ENCODE results near the gene USP10. TPM values are rescaled to one million over a fixed set of nuclear protein-coding genes. Genes with fewer than 3 reads are reported as not detected.

Gene USP10
- total RNA-seq, 2 experiments from 2014 or later = 99.3 to 106 TPM

GRCh38 chr16:84785843-84786581 is 86.2 kb downstream of the USP10 start:
- no peak overlapping the region for H3K4me3 ChIP-seq (ENCODE audit: low read length)

DNA sequence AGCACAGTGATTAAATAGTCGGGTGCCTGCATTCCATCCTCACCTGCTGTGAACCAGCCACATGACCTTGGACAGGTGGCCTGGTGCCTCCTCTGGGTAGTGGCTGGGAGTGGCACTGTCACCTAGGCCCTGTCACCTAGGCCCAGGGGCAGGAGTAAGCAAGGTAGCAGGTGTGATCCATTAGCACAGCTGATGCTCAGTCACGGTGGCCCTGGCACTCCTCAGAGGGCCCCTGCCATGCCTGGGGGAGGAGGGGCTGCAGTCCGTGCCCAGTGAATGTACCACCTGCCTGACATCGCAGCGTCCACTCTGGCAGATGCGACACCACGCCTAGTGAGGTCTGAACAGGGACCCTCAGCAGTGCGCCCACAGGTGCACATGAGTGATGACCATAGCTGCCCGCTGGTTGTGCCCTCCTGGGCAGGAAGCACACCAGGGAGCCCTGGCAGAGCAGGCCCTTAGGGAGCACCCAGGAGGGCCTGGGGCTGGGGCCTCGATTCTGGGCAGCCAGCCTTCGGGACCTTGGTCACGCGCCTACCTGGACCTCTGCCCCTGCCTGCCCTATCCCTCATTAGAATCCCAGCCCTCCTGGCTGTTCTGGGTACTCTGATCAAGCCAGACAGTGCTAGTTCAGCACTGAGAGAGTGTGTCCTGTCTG is 86.9 kb downstream of the USP10 start:
- CTCF ChIA-PET = interaction anchor here (0.9 to 1.2 kb wide), 2 partner anchors 33 to 300 kb away, joined by 4 read pairs; no protein-coding TSS in a partner anchor

More at GRCh38 chr16:84785843-84786581, 86.2 kb downstream of the USP10 start:
- Mint-ChIP-seq H3K27me3 (no peaks in the 10 kb centered on the region), H3K27ac (no peak overlapping the region), H3K4me3 (no peak overlapping the region), H3K9me3 (no peaks in the 10 kb centered on the region), H3K36me3 (ENCODE audit: low read depth) (peaks cover under 1% of the 10 kb centered on the region), H3K4me1 (ENCODE audit: low read depth) (no peaks in the 10 kb centered on the region)
- H3K27me3 ChIP-seq (ENCODE audit: control insufficient read depth in 1 of 2, insufficient read depth in 2 of 2, low read length in 2 of 2) = no peaks in the 10 kb centered on the region
- DNase-seq = peak in 1 of 14 experiments; percentile 5
- intact Hi-C loops (cut with DNase I, micrococcal nuclease) = no loop called here
- POLR2A ChIA-PET = no interaction called here
- H3K36me3 ChIP-seq (ENCODE audit: insufficient read depth, low read length) = peaks cover 3% of the 10 kb centered on the region
- CTCF ChIA-PET = no interaction called here
- ATAC-seq (ENCODE audit: poor library complexity) = no peak
- no peak overlapping the region for H3K27ac ChIP-seq (ENCODE audit: low read depth in 1 of 2, low read length in 2 of 2)
- no peaks in the 10 kb centered on the region for H3K4me1 ChIP-seq (ENCODE audit: insufficient read depth, low read length)
- H3K9me3 ChIP-seq (ENCODE audit: control insufficient read depth in 1 of 2, insufficient read depth in 1 of 2, low read length in 2 of 2) = no peaks in the 10 kb centered on the region
- TF ChIP-seq, protein P1, sequence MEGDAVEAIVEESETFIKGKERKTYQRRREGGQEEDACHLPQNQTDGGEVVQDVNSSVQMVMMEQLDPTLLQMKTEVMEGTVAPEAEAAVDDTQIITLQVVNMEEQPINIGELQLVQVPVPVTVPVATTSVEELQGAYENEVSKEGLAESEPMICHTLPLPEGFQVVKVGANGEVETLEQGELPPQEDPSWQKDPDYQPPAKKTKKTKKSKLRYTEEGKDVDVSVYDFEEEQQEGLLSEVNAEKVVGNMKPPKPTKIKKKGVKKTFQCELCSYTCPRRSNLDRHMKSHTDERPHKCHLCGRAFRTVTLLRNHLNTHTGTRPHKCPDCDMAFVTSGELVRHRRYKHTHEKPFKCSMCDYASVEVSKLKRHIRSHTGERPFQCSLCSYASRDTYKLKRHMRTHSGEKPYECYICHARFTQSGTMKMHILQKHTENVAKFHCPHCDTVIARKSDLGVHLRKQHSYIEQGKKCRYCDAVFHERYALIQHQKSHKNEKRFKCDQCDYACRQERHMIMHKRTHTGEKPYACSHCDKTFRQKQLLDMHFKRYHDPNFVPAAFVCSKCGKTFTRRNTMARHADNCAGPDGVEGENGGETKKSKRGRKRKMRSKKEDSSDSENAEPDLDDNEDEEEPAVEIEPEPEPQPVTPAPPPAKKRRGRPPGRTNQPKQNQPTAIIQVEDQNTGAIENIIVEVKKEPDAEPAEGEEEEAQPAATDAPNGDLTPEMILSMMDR (IDR thresholded peaks at IDR 0.05) = no peak

DNA sequence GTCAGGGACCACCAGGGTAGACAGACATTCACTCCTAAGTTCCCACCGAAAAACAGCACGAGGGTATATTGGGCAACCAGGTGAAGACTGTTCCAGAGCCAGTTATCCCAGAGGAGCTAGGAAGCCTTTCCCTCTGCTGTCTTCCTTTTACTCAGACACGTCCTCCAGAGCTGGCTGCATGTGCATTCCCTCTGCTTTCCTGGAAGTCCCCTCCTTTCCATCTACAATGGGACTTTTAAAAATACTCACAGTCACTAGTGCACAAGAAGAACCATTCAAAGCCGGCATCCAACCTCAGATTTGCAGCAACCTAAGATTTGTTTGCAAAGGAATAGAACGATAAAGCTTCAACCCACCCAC is 87.4 kb downstream of the USP10 start:
- POLR2A ChIA-PET = interaction anchor here (0.6 kb wide), 1 partner anchor 180 kb away, joined by 3 read pairs; no protein-coding TSS in a partner anchor
- ATAC-seq (ENCODE audit: poor library complexity) = no peak

More for the DNA sequence above, 86.9 kb downstream of the USP10 start:
- DNase-seq (peak in 1 of 14 experiments; percentile 6), ATAC-seq (ENCODE audit: poor library complexity) (no peak)
- Histone ChIP-seq H3K4me1 (ENCODE audit: insufficient read depth, low read length) (no peaks in the 10 kb centered on the region), H3K4me3 (ENCODE audit: low read length) (no peak overlapping the region), H3K27ac (ENCODE audit: low read depth in 1 of 2, low read length in 2 of 2) (no peak overlapping the region), H3K27me3 (ENCODE audit: control insufficient read depth in 1 of 2, insufficient read depth in 2 of 2, low read length in 2 of 2) (no peaks in the 10 kb centered on the region), H3K9me3 (ENCODE audit: control insufficient read depth in 1 of 2, insufficient read depth in 1 of 2, low read length in 2 of 2) (no peaks in the 10 kb centered on the region), H3K36me3 (ENCODE audit: insufficient read depth, low read length) (peaks cover 3% of the 10 kb centered on the region)
- intact Hi-C loops (cut with DNase I, micrococcal nuclease) = no loop called here
- Mint-ChIP-seq H3K4me1 (ENCODE audit: low read depth) (no peaks in the 10 kb centered on the region), H3K9me3 (no peaks in the 10 kb centered on the region), H3K27ac (no peak overlapping the region), H3K36me3 (ENCODE audit: low read depth) (no peaks in the 10 kb centered on the region), H3K27me3 (no peaks in the 10 kb centered on the region), H3K4me3 (no peak overlapping the region)
- POLR2A ChIA-PET = interaction anchor here (0.6 kb wide), 1 partner anchor 181 kb away, joined by 3 read pairs; no protein-coding TSS in a partner anchor
- TF ChIP-seq, protein P1 (IDR thresholded peaks at IDR 0.05) = no peak

More for the DNA sequence above, 87.4 kb downstream of the USP10 start:
- no peak overlapping the region for H3K4me3 ChIP-seq (ENCODE audit: low read length)
- no peaks in the 10 kb centered on the region for H3K27me3 Mint-ChIP-seq
- TF ChIP-seq, protein P1 (IDR thresholded peaks at IDR 0.05) = no peak
- no peaks in the 10 kb centered on the region for H3K36me3 Mint-ChIP-seq (ENCODE audit: low read depth)
- no peak overlapping the region for H3K4me3 Mint-ChIP-seq
- no peaks in the 10 kb centered on the region for H3K9me3 Mint-ChIP-seq
- CTCF ChIA-PET = interaction anchor here (0.9 to 1.2 kb wide), 2 partner anchors 33 to 299 kb away, joined by 4 read pairs; no protein-coding TSS in a partner anchor
- no peak for DNase-seq
- intact Hi-C loops (cut with DNase I, micrococcal nuclease) = no loop called here
- H3K4me1 ChIP-seq (ENCODE audit: insufficient read depth, low read length) = no peaks in the 10 kb centered on the region
- no peaks in the 10 kb centered on the region for H3K9me3 ChIP-seq (ENCODE audit: control insufficient read depth in 1 of 2, insufficient read depth in 1 of 2, low read length in 2 of 2)
- H3K27ac ChIP-seq (ENCODE audit: low read depth in 1 of 2, low read length in 2 of 2) = no peak overlapping the region
- H3K27ac Mint-ChIP-seq = no peak overlapping the region
- peaks cover 3% of the 10 kb centered on the region for H3K36me3 ChIP-seq (ENCODE audit: insufficient read depth, low read length)
- no peaks in the 10 kb centered on the region for H3K4me1 Mint-ChIP-seq (ENCODE audit: low read depth)
- H3K27me3 ChIP-seq (ENCODE audit: control insufficient read depth in 1 of 2, insufficient read depth in 2 of 2, low read length in 2 of 2) = no peaks in the 10 kb centered on the region
